Esophagus squamous epithelium (tissue), 5 donors: ENCODE results near the gene SCG2. TPM values are rescaled to one million over a fixed set of nuclear protein-coding genes. Genes with fewer than 3 reads are reported as not detected.

Experiments used
- DNase-seq: peaks from one replicate; lab custom pipeline; 2025; lab: John Stamatoyannopoulos, UW
- H3K27ac ChIP-seq, 4 donors: fragments of 200-600 bp; sonication (generic); one replicate each; pipeline ENCODE4 v1.5.1; 2016 to 2019; ENCODE audit warnings: mild to moderate bottlenecking in 1 of 4
- H3K27me3 ChIP-seq, 4 donors: fragments of 200-600 bp; sonication (generic); 1 replicate in 3 of 4; 2 replicates in 1 of 4; pipeline versions ENCODE4 v1.5.1 to v1.6.0; 2017 to 2021; ENCODE audit warnings: antibody characterized with exemption in 1 of 4
- H3K36me3 ChIP-seq, 3 donors: fragments of 200-600 bp; sonication (generic); one replicate each; pipeline ENCODE4 v1.5.1; 2016 to 2019
- H3K4me1 ChIP-seq, 3 donors: fragments of 200-600 bp; sonication (generic); one replicate each; pipeline ENCODE4 v1.5.1; 2017 to 2019
- H3K4me3 ChIP-seq, 4 donors: fragments of 200-600 bp; sonication (generic); 1 replicate in 3 of 4; 2 replicates in 1 of 4; pipeline ENCODE4 v1.5.1; 2016 to 2019; ENCODE audit warnings: mild to moderate bottlenecking in 2 of 4, moderate library complexity in 1 of 4
- H3K9me3 ChIP-seq, 3 donors: fragments of 200-600 bp; sonication (generic); one replicate each; pipeline ENCODE4 v1.5.1; 2016 to 2019
- POLR2A ChIP-seq, 4 donors: fragments of 450-650 bp; IDR thresholded peaks; one replicate each; pipeline ENCODE4 v1.6.1; 2017; ENCODE audit warnings: antibody characterized with exemption in 4 of 4, mild to moderate bottlenecking in 4 of 4, moderate library complexity in 3 of 4
- WGBS, 2 donors: methylation state at CpG; one replicate each; pipeline ENCODE4 v1.1.5; 2018; 5-methylcytosine and 5-hydroxymethylcytosine counted together
- intact Hi-C: fragments of 100-400 bp; cut with DNase I; formaldehyde crosslinking; loops from one replicate; pipeline ENCODE4 v1.15.0; 2022
- total RNA-seq, 4 donors: library from RNA; depleted of rRNA; stranded (reverse); fragments of >200 nt; gene quantifications; one replicate each; pipeline ENCODE4 v1.1.0, GENCODE V29; 2016
- TF ChIP-seq, protein P1 (sequence below), 6 experiments: fragments of 450-650 bp in 4 of 6; fragments of 200-600 bp in 2 of 6; sonication (generic) in 2 of 6; IDR thresholded peaks; one replicate each; pipeline ENCODE4 v1.5.1; 2016 to 2019; ENCODE audit warnings: antibody characterized with exemption in 6 of 6, mild to moderate bottlenecking in 4 of 6, moderate library complexity in 4 of 6
- donor health status: DM: yes; HTN: yes; CAD: no.

Gene SCG2, protein sequence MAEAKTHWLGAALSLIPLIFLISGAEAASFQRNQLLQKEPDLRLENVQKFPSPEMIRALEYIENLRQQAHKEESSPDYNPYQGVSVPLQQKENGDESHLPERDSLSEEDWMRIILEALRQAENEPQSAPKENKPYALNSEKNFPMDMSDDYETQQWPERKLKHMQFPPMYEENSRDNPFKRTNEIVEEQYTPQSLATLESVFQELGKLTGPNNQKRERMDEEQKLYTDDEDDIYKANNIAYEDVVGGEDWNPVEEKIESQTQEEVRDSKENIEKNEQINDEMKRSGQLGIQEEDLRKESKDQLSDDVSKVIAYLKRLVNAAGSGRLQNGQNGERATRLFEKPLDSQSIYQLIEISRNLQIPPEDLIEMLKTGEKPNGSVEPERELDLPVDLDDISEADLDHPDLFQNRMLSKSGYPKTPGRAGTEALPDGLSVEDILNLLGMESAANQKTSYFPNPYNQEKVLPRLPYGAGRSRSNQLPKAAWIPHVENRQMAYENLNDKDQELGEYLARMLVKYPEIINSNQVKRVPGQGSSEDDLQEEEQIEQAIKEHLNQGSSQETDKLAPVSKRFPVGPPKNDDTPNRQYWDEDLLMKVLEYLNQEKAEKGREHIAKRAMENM
- under 1 TPM in 2 of 4 donors, not detected in 2; 0.13 to 0.18 TPM for total RNA-seq

GRCh38 chr2:223601932-223602666 lies at the start of gene SCG2:
Gene SCG2, minus strand, starts transcription at chr2:223602361. Its CDS starts 3,079 bp downstream, at chr2:223599282.
- intact Hi-C loops, result no loop called here
- H3K27ac ChIP-seq, result no peak within 1 kb of the TSS
- 9 to 11% methylated on average over 9 to 17 of the region's 17 CpGs for WGBS, 2 donors

DNA sequence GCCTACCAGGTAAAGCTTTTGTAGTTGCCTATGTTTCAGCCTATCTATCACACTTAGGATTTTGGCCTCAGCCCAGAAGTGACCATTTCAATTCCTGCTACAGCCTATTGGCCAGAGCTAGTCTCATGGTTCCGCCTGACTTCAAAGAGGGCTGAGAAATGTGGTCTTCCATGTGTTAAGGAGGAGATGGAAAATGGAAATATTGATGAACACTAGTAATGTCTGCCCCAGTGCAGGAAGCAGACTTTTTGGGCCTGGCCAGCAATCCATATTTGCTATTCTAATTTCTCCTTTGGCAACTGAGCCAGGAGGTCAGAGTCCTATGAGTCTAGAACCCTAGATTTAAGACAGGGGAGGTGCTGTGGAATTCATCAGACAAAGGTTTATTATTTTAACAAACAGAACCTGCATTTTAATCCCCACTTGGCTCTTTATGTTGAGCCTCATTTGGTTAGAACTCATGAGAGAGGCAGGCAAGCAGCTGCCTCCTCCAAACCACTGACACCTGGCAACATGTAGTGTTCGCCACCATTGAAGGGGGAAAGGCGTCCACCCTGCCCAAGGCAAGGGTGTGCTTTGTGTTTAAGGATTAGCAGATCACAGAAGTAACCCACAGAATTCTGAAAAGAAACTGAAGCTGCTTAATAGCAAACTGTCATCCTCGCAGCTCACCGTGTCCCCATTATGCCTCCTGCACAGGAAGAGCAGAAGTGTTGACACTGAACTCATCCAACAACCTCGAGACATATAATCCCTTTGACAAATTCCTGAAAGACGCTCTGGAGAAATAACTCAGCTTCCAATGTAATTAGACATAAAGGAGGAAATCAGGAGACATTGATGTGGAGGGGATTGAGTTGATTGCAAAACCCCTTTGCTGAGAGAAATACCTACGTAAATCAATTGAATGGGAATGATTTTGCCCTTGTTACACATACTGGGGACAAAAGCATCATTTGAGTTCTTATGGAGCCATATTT lies 47.7 kb upstream of the SCG2 start:
- DNase-seq, result no peak
- Histone ChIP-seq H3K4me1 (no peaks in the 10 kb centered on the region), H3K9me3 (no peaks in the 10 kb centered on the region), H3K27me3 (no peaks in the 10 kb centered on the region), H3K27ac (no peak overlapping the region), H3K36me3 (no peaks in the 10 kb centered on the region), H3K4me3 (no peak overlapping the region)
- TF ChIP-seq POLR2A (IDR thresholded peaks at IDR 0.05), result no peak
- TF ChIP-seq, protein P1, sequence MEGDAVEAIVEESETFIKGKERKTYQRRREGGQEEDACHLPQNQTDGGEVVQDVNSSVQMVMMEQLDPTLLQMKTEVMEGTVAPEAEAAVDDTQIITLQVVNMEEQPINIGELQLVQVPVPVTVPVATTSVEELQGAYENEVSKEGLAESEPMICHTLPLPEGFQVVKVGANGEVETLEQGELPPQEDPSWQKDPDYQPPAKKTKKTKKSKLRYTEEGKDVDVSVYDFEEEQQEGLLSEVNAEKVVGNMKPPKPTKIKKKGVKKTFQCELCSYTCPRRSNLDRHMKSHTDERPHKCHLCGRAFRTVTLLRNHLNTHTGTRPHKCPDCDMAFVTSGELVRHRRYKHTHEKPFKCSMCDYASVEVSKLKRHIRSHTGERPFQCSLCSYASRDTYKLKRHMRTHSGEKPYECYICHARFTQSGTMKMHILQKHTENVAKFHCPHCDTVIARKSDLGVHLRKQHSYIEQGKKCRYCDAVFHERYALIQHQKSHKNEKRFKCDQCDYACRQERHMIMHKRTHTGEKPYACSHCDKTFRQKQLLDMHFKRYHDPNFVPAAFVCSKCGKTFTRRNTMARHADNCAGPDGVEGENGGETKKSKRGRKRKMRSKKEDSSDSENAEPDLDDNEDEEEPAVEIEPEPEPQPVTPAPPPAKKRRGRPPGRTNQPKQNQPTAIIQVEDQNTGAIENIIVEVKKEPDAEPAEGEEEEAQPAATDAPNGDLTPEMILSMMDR (IDR thresholded peaks at IDR 0.05), result no peak
- intact Hi-C loops, result no loop called here
- 52 to 68% methylated on average over 7 of the region's 8 CpGs for WGBS, 2 donors

More at GRCh38 chr2:223601932-223602666, at the start of gene SCG2:
- H3K36me3 ChIP-seq, result no peaks in the 10 kb centered on the region
- DNase-seq, result no peak
- H3K4me3 ChIP-seq, result no peak within 1 kb of the TSS
- peaks cover 0 to 7% (median 0%) of the 10 kb centered on the region in 3 donors for H3K4me1 ChIP-seq
- no peaks in the 10 kb centered on the region for H3K9me3 ChIP-seq
- no peak for TF ChIP-seq POLR2A (IDR thresholded peaks at IDR 0.05)
- TF ChIP-seq, protein P1 (IDR thresholded peaks at IDR 0.05), result peak in 3 of 6 experiments; percentile 5 to 40 (median 15)
- no peaks in the 10 kb centered on the region for H3K27me3 ChIP-seq

GRCh38 chr2:223648755-223649154 lies 46.6 kb upstream of the SCG2 start:
- intact Hi-C loops, result no loop called here
- TF ChIP-seq POLR2A (IDR thresholded peaks at IDR 0.05), result no peak
- TF ChIP-seq, protein P1 (IDR thresholded peaks at IDR 0.05), result no peak
- H3K36me3 ChIP-seq, result no peaks in the 10 kb centered on the region
- H3K4me1 ChIP-seq, result no peaks in the 10 kb centered on the region
- H3K27me3 ChIP-seq, result no peaks in the 10 kb centered on the region
- no peak overlapping the region for H3K4me3 ChIP-seq
- no peaks in the 10 kb centered on the region for H3K9me3 ChIP-seq
- no peak overlapping the region for H3K27ac ChIP-seq
- DNase-seq, result no peak

GRCh38 chr2:223647258-223647952 lies 45.2 kb upstream of the SCG2 start:
- Histone ChIP-seq H3K27me3 (no peaks in the 10 kb centered on the region), H3K27ac (no peak overlapping the region), H3K9me3 (no peaks in the 10 kb centered on the region), H3K4me1 (no peaks in the 10 kb centered on the region), H3K4me3 (no peak overlapping the region), H3K36me3 (no peaks in the 10 kb centered on the region)
- no peak for DNase-seq
- intact Hi-C loops, result no loop called here
- 91 to 95% methylated on average over 5 to 6 of the region's 6 CpGs for WGBS, 2 donors
- TF ChIP-seq, protein P1 (IDR thresholded peaks at IDR 0.05), result no peak
- no peak for TF ChIP-seq POLR2A (IDR thresholded peaks at IDR 0.05)
